ENCODE data around the gene SIDT2.

DNA sequence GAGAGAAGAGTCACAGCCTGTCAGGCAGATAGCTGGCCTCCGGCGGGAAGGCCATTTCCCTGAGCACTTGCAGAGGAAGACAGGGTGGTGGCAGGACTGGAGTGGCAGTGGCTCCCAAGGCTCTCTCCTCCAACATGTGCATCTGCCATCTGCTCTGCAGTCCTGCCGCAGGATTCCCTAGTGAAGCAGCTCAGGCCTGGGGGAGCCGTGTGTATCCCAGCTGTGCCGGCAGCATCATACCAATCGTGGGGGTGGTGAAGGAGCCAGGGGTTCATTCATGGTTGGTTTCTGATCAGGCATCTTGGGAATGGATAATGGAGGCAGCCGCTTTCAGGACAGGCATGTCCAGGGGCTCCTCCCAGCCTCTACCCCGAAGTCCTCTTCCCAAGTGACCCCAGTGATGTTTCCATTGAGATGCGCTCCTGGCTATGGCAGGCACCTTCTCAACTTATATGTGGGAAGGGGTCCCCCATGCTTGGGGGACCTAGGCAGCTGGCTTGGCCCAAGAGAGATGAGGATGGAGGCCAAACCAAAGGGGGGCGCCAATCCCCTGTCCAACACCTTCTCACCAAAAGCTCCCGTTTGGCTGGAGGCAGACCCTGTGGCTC lies 26.8 kb downstream of the SIDT2 start:
- TF ChIP-seq, protein P1, sequence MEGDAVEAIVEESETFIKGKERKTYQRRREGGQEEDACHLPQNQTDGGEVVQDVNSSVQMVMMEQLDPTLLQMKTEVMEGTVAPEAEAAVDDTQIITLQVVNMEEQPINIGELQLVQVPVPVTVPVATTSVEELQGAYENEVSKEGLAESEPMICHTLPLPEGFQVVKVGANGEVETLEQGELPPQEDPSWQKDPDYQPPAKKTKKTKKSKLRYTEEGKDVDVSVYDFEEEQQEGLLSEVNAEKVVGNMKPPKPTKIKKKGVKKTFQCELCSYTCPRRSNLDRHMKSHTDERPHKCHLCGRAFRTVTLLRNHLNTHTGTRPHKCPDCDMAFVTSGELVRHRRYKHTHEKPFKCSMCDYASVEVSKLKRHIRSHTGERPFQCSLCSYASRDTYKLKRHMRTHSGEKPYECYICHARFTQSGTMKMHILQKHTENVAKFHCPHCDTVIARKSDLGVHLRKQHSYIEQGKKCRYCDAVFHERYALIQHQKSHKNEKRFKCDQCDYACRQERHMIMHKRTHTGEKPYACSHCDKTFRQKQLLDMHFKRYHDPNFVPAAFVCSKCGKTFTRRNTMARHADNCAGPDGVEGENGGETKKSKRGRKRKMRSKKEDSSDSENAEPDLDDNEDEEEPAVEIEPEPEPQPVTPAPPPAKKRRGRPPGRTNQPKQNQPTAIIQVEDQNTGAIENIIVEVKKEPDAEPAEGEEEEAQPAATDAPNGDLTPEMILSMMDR (IDR thresholded peaks at IDR 0.05) = no peak
- peak; percentile 66 for TF ChIP-seq POLR2AphosphoS5 (IDR thresholded peaks at IDR 0.05)
- TF ChIP-seq POLR2A (IDR thresholded peaks at IDR 0.05) = peak in 1 of 2 donors; percentile 10

Measured in gastroesophageal sphincter (tissue), 3 donors.